GM10248 (cell line): Measurements from ENCODE around the gene SNX6.
A peak's percentile ranks its signal among the peaks of the same experiment; 100 is the strongest.
"Not testable (repeated sequence)": the region's sequence is repeated elsewhere in the genome, so short reads cannot be mapped to it uniquely, and the experiment has no call there.

Experiments used
- CTCF ChIA-PET: fragments of 300-600 bp; sonication (Branson Sonifier 250); formaldehyde crosslinking; extraction: SDS; loops from one replicate; lab custom pipeline; 2021; ENCODE audit warnings: antibody characterized with exemption; lab: Yijun Ruan, JAX
- POLR2A ChIA-PET: fragments of 350-650 bp; sonication (Branson Sonifier 250); formaldehyde crosslinking; extraction: SDS; loops from one replicate; lab custom pipeline; 2020; ENCODE audit warnings: antibody characterized with exemption; lab: Yijun Ruan, JAX
- DNase-seq: peaks from one replicate; pipeline ENCODE4 v3.0.0; 2012; ENCODE audit errors: extremely low spot score
- TF ChIP-seq, protein P1 (sequence below): IDR thresholded peaks from 2 replicates; pipeline ENCODE4 v1.5.1; 2012; ENCODE audit warnings: mild to moderate bottlenecking, low read depth; ENCODE audit errors: extremely low read depth, missing control alignments, control extremely low read depth

SNX6 gene

DNA sequence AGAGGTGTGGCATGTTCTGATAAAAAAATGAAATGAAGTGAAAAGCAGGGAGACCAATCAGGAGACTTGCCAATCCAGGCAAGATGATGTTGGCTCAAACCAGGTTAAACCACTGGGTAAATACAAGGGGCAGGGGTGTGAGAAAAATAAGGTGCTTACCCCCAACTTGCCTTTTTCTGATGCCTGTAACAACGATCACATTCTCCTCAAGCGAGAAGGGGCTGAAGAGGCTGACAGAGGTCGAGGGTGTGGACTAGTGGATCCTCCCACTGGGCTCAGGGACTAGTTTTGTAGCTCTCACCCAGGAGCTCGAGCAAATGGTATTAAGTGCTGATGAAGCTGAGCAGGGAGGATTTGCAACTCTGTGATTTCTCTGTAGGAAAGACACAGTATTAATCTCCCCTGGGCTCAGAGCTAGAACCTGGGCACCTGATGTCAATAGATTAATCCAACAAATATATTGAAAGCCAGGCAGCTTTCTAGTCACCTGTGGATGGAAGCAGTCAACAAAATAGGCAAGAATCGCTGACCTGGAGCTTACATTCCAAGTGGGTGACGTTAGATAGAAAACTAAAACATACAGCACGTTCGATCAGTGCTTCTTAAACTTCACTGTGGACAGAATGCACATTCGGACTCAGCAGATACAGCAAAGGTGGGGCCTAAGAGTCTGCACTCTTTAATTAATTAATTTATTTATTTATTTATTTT is 75.3 kb downstream of the SNX6 start:
- ChIA-PET CTCF (no interaction called here), POLR2A (interaction anchor here (0.5 to 0.9 kb wide), 3 partner anchors 32 to 343 kb away, joined by 3 to 6 read pairs (median 4); partner anchors contain the start of gene SPTSSA)
- DNase-seq = no peak
- TF ChIP-seq, protein P1, sequence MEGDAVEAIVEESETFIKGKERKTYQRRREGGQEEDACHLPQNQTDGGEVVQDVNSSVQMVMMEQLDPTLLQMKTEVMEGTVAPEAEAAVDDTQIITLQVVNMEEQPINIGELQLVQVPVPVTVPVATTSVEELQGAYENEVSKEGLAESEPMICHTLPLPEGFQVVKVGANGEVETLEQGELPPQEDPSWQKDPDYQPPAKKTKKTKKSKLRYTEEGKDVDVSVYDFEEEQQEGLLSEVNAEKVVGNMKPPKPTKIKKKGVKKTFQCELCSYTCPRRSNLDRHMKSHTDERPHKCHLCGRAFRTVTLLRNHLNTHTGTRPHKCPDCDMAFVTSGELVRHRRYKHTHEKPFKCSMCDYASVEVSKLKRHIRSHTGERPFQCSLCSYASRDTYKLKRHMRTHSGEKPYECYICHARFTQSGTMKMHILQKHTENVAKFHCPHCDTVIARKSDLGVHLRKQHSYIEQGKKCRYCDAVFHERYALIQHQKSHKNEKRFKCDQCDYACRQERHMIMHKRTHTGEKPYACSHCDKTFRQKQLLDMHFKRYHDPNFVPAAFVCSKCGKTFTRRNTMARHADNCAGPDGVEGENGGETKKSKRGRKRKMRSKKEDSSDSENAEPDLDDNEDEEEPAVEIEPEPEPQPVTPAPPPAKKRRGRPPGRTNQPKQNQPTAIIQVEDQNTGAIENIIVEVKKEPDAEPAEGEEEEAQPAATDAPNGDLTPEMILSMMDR = no peak

DNA sequence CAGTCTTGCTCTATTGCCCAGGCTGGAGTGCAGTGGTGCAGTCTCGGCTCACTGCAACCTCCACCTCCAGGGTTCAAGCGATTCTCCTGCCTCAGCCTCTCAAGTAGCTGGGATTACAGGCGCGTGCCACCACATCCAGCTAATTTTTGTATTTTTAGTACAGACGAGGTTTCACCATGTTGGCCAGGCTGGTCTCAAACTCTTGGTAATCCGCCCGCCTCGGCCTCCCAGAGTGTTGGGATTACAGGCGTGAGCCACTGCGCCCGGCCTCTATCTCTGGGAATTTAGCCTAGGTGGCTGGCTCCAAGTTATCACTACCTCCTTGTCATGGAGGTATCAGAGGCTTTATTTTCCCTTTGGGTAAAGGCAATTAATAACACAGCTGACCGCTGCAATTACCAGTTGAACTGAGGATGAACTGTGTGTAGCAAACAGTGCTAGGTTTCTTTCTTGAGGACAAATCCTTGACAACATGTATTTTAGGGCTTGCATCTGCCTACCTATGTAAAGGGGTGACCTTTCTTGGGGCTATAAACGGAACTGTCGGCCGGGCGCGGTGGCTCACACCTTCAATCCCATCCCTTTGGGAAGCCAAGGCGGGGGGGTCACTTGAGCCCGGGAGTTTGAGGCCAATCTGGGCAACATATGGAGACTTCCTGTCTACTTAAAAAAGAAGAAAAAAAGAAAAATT is 80.5 kb downstream of the SNX6 start:
- CTCF ChIA-PET, DNase-seq, POLR2A ChIA-PET: not testable (repeated sequence)

DNA sequence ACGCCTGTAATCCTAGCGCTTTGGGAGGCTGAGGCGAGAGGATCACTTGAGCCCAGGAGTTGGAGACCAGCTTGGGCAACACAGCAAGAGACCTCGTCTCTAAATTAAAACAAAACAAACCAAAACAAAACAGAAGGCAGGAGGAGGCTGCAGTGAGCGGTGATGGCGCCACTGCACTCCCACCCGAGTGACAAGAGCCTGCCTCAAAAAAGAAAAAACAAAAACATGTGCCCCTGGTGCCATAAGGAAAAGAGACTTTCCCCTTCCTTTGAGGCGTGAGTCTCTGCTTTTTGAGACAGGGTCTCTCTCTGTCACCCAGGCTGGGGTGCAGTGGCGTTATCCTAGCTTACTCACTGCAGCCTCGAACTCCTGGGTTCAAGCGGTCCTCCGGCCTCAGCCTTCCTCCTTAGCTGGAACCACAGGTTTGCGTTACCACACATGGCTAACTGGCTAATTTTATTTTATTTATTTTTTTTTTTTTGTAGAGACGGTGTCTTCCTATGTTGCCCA is 81.4 kb downstream of the SNX6 start:
- CTCF ChIA-PET = no interaction called here
- DNase-seq = no peak
- TF ChIP-seq, protein P1 = no peak
- POLR2A ChIA-PET = interaction anchor here (0.6 to 0.8 kb wide), 4 partner anchors 18 to 855 kb away, joined by 3 to 7 read pairs (median 4); no protein-coding TSS in a partner anchor

DNA sequence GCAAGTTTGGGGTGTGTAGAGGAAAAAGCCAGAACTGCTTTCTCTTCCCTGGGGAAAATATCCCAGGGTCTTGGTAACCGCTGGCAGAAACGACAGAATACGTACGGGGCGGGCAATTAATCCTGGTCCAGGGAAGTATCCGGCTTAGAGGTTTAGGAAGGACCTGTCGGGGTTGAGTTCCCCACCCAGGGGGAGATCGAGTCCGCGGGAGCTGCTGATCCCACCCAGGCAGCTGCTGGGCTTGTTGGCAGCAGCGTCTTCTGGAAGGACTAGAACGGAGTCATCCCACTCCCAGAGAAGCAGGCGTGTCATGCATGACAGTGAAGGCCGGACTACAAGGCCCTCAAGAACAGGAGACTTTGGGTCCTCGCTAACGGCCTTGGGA is 82.8 kb downstream of the SNX6 start:
- POLR2A ChIA-PET, DNase-seq, CTCF ChIA-PET: not testable (repeated sequence)

DNA sequence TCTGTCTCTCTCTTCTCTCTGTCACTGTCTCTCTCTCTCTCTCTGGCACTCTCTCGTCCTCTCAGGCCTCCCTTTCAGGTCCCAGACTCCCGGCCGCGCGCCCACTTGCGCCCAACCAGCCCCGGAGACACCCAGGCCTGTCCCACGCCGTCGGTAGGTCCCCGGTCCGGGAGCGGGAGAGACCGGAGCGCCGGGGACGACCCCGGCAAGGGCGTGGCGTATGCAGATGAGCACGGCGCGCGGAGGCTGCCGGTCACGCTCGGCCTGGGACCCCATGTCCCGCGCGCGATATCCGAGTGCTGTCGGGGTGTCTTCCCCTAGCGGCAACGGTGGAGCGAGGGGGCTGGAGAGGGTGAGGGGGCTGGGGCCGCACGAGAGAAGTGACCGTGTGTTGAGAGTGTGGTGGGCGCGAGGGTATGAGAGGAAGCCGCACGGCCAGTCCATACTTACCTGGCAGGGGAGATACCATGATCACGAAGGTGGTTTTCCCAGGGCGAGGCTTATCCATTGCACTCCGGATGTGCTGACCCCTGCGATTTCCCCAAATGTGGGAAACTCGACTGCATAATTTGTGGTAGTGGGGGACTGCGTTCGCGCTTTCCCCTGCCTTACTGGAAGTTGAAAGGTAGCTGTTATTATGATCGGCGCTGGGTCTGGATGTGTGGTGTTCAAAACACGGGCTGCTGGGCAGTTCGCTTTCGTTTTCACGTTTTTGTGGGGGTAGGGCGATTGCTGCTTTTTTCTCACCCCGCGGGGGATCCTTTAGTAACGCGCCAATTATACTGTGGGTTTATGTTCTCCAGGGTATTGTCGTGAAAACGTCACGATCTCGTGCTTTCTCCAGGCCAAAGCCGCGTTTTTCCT is 83.4 kb downstream of the SNX6 start:
- DNase-seq, POLR2A ChIA-PET, CTCF ChIA-PET: not testable (repeated sequence)

DNA sequence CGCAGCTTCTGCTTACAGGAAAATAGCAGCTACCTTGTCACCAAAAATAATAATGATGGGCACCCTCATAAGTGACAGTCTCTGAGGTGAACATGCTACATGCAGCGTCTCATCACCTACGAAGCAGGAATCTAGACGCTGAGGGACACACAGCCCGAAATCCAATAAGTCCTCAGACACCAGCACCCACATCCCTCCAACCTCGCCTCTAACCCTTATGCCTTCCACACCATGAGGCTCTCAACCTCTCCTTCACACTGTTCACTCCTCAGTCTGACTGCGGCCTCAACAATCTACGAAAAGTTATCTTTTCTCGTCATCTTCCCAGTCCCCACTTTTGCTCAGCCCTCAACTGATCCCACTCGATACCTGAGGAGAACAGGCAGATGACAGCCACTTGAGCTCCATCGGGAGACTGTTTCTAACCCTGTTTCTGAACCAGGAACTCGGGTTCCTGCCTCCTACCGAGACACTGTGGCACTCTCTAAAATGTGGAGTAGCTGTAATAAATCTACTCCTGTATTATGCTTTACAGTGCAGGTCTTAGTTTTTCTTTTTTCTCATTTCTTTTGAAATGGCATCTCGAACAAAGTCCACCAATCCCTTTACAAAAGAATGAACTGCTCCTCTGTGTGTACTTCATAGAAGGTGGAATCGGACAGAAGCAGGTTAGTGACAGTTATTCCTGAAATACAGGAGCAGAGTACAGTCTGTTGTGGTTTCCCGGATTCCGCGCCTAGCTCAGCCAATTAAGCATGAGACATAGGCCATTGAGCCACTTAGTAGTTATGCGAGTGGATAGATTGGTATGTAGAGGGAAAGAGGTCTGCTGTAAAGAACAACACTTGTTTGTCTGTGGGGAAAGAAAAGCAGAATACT is 89.5 kb downstream of the SNX6 start:
- POLR2A ChIA-PET, CTCF ChIA-PET, DNase-seq: not testable (repeated sequence)

DNA sequence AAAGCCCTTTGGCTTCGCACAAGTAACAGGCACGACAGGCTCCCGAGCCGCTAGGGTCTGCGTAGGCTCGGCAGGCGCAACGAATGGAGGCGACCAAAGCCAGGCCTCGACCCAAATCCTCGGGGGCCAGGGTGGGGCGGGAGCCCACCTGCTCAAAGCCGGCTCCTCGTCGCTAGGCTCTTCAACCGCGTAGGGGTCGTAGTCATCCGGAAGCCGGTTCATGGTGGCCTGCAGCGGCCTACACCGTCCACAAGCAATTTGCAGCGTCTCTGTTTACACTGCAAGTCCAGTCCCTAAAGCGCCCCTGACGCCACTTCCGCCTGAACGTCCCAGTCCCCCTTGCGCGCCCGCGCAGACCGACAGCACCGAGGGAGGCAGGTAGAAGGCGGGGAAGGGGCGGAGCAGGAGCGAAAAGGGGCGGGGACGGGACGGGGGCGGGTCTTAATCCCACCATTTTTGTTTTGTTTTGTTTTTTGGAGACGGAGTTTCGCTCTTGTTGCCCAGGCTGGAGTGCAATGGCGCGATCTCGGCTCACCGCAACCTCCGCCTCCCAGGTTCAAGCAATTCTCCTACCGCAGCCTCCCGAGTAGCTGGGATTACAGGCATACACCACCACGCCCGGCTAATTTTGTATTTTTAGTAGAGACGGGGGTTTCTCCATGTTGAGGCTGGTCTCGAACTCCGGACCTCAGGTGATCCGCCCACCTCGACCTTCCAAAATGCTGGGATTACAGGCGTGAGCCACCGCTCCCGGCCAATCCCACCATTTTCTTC is 90.4 kb downstream of the SNX6 start, which contains the start of gene EAPP:
EAPP (minus strand) TSS at position 295 of the 774 bp plus-strand sequence; CDS start at position 222, 73 bp downstream.
- ChIA-PET CTCF (no interaction called here), POLR2A (no interaction called here)
- DNase-seq = peak; percentile 97
- TF ChIP-seq, protein P1 = no peak
